ENCODE results near the gene MYO1E.

DNA sequence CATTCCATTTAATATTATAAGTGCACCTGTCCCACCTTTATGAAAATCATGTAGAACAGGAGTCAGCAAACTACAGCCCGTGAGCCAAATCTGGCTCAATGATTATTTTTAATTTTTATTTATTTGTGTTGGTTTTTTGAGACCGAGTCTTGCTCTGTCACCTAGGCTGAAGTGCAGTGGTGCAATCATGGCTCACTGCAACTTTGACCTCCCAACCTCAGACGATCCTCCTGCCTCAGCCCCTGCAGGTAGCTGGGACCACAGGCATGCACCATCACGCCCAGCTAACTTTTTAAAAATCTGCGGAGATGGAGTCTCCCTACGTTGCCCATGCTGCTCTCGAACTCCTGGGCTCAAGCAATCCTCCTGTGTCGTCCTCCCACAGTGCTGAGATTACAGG lies 42.0 kb downstream of the MYO1E start:
- TF ChIP-seq EP300 (IDR thresholded peaks at IDR 0.05) (no peak), POLR2A (IDR thresholded peaks at IDR 0.05) (no peak)
- TF ChIP-seq, protein P1, sequence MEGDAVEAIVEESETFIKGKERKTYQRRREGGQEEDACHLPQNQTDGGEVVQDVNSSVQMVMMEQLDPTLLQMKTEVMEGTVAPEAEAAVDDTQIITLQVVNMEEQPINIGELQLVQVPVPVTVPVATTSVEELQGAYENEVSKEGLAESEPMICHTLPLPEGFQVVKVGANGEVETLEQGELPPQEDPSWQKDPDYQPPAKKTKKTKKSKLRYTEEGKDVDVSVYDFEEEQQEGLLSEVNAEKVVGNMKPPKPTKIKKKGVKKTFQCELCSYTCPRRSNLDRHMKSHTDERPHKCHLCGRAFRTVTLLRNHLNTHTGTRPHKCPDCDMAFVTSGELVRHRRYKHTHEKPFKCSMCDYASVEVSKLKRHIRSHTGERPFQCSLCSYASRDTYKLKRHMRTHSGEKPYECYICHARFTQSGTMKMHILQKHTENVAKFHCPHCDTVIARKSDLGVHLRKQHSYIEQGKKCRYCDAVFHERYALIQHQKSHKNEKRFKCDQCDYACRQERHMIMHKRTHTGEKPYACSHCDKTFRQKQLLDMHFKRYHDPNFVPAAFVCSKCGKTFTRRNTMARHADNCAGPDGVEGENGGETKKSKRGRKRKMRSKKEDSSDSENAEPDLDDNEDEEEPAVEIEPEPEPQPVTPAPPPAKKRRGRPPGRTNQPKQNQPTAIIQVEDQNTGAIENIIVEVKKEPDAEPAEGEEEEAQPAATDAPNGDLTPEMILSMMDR (IDR thresholded peaks at IDR 0.05) = no peak
